Esophagus squamous epithelium (tissue), 5 donors: ENCODE measurements around the gene ANKH. TPM values are rescaled to one million over a fixed set of nuclear protein-coding genes. Genes with fewer than 3 reads are reported as not detected.
A peak's percentile ranks its signal among the peaks of the same experiment; 100 is the strongest.

Source experiments
- DNase-seq: peaks from one replicate; lab custom pipeline; 2025; lab: John Stamatoyannopoulos, UW
- H3K27ac ChIP-seq, 4 donors: fragments of 200-600 bp; sonication (generic); one replicate each; pipeline ENCODE4 v1.5.1; 2016 to 2019; ENCODE audit warnings: mild to moderate bottlenecking in 1 of 4
- H3K27me3 ChIP-seq, 4 donors: fragments of 200-600 bp; sonication (generic); 1 replicate in 3 of 4; 2 replicates in 1 of 4; pipeline versions ENCODE4 v1.5.1 to v1.6.0; 2017 to 2021; ENCODE audit warnings: antibody characterized with exemption in 1 of 4
- H3K36me3 ChIP-seq, 3 donors: fragments of 200-600 bp; sonication (generic); one replicate each; pipeline ENCODE4 v1.5.1; 2016 to 2019
- H3K4me1 ChIP-seq, 3 donors: fragments of 200-600 bp; sonication (generic); one replicate each; pipeline ENCODE4 v1.5.1; 2017 to 2019
- H3K4me3 ChIP-seq, 4 donors: fragments of 200-600 bp; sonication (generic); 1 replicate in 3 of 4; 2 replicates in 1 of 4; pipeline ENCODE4 v1.5.1; 2016 to 2019; ENCODE audit warnings: mild to moderate bottlenecking in 2 of 4, moderate library complexity in 1 of 4
- H3K9me3 ChIP-seq, 3 donors: fragments of 200-600 bp; sonication (generic); one replicate each; pipeline ENCODE4 v1.5.1; 2016 to 2019
- POLR2A ChIP-seq, 4 donors: fragments of 450-650 bp; IDR thresholded peaks; one replicate each; pipeline ENCODE4 v1.6.1; 2017; ENCODE audit warnings: antibody characterized with exemption in 4 of 4, mild to moderate bottlenecking in 4 of 4, moderate library complexity in 3 of 4
- WGBS, 2 donors: methylation state at CpG; one replicate each; pipeline ENCODE4 v1.1.5; 2018; 5-methylcytosine and 5-hydroxymethylcytosine counted together
- intact Hi-C: fragments of 100-400 bp; cut with DNase I; formaldehyde crosslinking; loops from one replicate; pipeline ENCODE4 v1.15.0; 2022
- total RNA-seq, 4 donors: library from RNA; depleted of rRNA; stranded (reverse); fragments of >200 nt; gene quantifications; one replicate each; pipeline ENCODE4 v1.1.0, GENCODE V29; 2016
- TF ChIP-seq, protein P1 (sequence below), 6 experiments: fragments of 450-650 bp in 4 of 6; fragments of 200-600 bp in 2 of 6; sonication (generic) in 2 of 6; IDR thresholded peaks; one replicate each; pipeline ENCODE4 v1.5.1; 2016 to 2019; ENCODE audit warnings: antibody characterized with exemption in 6 of 6, mild to moderate bottlenecking in 4 of 6, moderate library complexity in 4 of 6
- donor health status: DM: yes; HTN: yes; CAD: no.

The ANKH gene
- total RNA-seq, 4 donors from 2014 or later = 10.0 to 38.0 (median 16.7) TPM

DNA sequence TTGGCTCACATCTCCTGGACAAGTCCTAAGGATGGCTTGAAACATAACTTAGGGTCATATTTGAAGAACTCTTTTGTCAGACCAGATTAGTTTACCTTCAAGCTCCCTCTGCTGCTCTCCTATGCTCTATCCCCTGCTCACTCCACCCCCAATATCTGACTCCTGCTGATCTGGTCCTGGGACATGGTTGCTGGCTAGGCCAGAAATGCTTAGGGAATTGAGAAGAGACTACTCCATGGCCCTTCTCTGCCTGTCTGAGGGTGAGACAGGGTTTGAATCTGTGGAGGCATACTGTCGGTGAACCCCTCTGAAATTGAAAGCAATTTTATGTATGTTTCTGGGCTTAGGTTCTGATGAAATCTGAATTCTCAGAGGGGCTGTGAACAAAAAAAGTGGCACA is 203.8 kb downstream of the ANKH start:
- Histone ChIP-seq H3K27me3 (no peaks in the 10 kb centered on the region), H3K4me3 (no peak overlapping the region), H3K4me1 (peaks cover 44 to 88% (median 55%) of the 10 kb centered on the region in 3 donors), H3K9me3 (no peaks in the 10 kb centered on the region), H3K36me3 (peaks cover 0 to 7% (median 0%) of the 10 kb centered on the region in 3 donors), H3K27ac (peak overlapping the region in 1 of 4 donors; percentile 30)
- no peak for DNase-seq
- TF ChIP-seq, protein P1, sequence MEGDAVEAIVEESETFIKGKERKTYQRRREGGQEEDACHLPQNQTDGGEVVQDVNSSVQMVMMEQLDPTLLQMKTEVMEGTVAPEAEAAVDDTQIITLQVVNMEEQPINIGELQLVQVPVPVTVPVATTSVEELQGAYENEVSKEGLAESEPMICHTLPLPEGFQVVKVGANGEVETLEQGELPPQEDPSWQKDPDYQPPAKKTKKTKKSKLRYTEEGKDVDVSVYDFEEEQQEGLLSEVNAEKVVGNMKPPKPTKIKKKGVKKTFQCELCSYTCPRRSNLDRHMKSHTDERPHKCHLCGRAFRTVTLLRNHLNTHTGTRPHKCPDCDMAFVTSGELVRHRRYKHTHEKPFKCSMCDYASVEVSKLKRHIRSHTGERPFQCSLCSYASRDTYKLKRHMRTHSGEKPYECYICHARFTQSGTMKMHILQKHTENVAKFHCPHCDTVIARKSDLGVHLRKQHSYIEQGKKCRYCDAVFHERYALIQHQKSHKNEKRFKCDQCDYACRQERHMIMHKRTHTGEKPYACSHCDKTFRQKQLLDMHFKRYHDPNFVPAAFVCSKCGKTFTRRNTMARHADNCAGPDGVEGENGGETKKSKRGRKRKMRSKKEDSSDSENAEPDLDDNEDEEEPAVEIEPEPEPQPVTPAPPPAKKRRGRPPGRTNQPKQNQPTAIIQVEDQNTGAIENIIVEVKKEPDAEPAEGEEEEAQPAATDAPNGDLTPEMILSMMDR (IDR thresholded peaks at IDR 0.05) = no peak
- intact Hi-C loops = no loop called here
- 60 to 67% methylated on average over 1 of the region's 1 CpG for WGBS, 2 donors

DNA sequence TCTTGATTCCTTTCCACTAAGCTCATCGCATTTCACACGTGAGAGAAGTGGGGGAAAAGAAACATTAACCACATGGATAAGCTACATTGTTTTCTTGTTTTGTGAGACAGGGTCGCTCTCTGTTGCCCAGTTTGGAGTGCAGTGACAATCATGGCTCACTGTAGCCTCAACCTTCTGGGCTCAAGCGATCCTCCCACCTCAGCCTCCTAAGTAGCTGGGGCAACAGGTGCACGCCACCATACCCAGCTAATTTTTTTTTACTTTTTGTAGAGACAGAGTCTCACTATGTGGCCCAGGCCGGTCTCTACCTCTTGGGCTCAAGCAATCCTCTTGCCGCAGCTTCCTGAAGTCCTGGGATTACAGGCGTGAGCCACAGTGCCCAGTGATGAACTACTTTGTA is 204.3 kb downstream of the ANKH start:
- WGBS, 2 donors = 82 to 83% methylated on average over 7 to 8 of the region's 8 CpGs
- peaks cover 0 to 7% (median 0%) of the 10 kb centered on the region in 3 donors for H3K36me3 ChIP-seq
- intact Hi-C loops = no loop called here
- H3K9me3 ChIP-seq = no peaks in the 10 kb centered on the region
- H3K27ac ChIP-seq = no peak overlapping the region
- peaks cover 39 to 88% (median 52%) of the 10 kb centered on the region in 3 donors for H3K4me1 ChIP-seq
- H3K27me3 ChIP-seq = no peaks in the 10 kb centered on the region
- DNase-seq = no peak
- H3K4me3 ChIP-seq = no peak overlapping the region
- TF ChIP-seq POLR2A (IDR thresholded peaks at IDR 0.05) = no peak
- TF ChIP-seq, protein P1 (IDR thresholded peaks at IDR 0.05) = no peak

DNA sequence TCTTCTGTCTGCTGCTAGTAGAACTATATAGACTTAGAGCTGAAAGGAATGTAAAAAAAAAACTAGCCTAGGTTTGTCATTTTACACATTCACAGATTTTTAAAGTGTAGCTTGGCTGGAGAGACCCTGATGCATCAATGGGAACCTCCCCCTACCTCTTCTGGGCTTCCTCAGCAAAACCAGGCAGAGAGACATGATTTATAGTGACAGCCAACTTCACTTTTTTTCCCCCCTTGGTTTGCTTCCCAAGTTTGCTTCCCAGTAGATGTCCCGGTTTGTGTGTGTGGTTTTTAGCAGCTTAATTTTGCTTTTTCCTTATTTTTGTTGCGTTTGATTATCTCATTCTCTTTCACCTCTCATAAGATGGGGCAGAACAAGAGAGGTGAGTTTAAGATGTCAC is 205.2 kb downstream of the ANKH start:
- Histone ChIP-seq H3K4me1 (peaks cover 31 to 88% (median 43%) of the 10 kb centered on the region in 3 donors), H3K4me3 (peak overlapping the region in 2 of 4 donors; percentile 82 to 93)
- DNase-seq = no peak

DNA sequence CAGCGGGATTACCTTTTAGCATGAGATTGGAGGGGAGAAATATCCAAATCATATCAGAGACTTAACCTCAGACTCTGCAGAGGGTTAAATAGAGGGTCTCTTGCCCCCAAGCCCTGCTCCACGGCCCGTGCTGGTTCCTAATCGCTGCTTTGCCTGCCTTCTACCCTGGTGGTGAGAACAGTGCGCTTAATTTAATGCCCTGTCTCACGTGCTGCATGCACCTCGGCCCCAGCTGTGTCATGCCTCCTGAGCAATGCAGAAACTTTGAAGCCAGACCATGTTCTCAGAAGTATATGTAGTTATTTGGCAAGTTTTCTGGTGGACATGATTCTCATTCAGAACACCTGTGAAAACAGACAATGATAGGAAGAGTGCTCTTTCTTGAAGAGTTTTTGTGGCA is 205.6 kb downstream of the ANKH start:
- Histone ChIP-seq H3K9me3 (no peaks in the 10 kb centered on the region), H3K4me1 (peaks cover 30 to 88% (median 43%) of the 10 kb centered on the region in 3 donors), H3K27me3 (no peaks in the 10 kb centered on the region), H3K27ac (peak overlapping the region in 3 of 4 donors; percentile 96 to 99 (median 98)), H3K36me3 (peaks cover 0 to 7% (median 0%) of the 10 kb centered on the region in 3 donors), H3K4me3 (peak overlapping the region in 3 of 4 donors; percentile 78 to 93 (median 82))
- no peak for DNase-seq
- intact Hi-C loops = no loop called here
- 15 to 41% methylated on average over 4 of the region's 7 CpGs for WGBS, 2 donors
- TF ChIP-seq POLR2A (IDR thresholded peaks at IDR 0.05) = no peak
- TF ChIP-seq, protein P1 (IDR thresholded peaks at IDR 0.05) = peak in 4 of 6 experiments; percentile 18 to 63 (median 44)

More for the DNA sequence above, 205.2 kb downstream of the ANKH start:
- intact Hi-C loops = no loop called here
- 16 to 28% methylated on average over 2 of the region's 2 CpGs for WGBS, 2 donors
- Histone ChIP-seq H3K27ac (peak overlapping the region in 2 of 4 donors; percentile 98 to 99), H3K9me3 (no peaks in the 10 kb centered on the region), H3K36me3 (peaks cover 0 to 7% (median 0%) of the 10 kb centered on the region in 3 donors), H3K27me3 (no peaks in the 10 kb centered on the region)
- TF ChIP-seq, protein P1 (IDR thresholded peaks at IDR 0.05) = no peak
- no peak for TF ChIP-seq POLR2A (IDR thresholded peaks at IDR 0.05)

DNA sequence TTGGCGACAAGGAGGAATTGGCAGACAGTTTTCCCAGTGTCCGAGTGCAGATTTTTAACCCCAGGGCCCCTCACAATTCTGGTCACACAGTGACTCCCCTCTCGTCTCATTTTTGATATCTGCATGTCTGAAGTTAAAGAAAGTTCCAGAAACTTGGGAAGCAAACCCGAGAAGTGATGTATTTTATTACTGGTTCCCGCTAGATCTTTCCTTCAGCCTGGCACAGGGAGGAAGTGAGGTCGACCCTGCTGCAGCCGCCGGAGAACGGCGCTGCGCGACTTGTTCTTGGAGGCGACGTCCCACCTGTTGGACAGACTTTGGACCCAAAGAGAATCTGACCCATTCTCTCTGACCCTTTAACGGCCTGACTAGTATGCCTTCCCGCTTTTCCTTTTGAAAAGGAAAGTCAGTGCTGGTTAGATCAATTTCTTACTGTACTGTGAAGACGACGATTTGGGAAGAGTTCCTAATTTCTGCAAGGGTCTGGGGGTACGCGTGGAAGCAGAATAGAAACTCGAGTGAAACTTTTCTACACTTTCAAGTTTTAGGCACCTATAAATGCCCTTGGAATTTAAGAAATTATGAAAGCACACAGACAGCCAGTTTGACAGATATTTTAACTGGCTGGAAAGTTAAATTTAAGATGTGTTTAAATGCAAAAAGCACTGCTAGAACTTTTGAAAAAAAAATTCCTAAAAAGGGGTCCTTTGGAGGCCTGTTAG is 206.3 kb downstream of the ANKH start:
- H3K36me3 ChIP-seq = peaks cover 0 to 7% (median 0%) of the 10 kb centered on the region in 3 donors
- DNase-seq = no peak
- H3K27ac ChIP-seq = peak overlapping the region; percentile 91 to 99 (median 97)
- H3K27me3 ChIP-seq = no peaks in the 10 kb centered on the region
- intact Hi-C loops = no loop called here
- H3K4me3 ChIP-seq = peak overlapping the region; percentile 68 to 93 (median 80)
- 1% methylated on average over 17 of the region's 21 CpGs for WGBS, 2 donors
- H3K4me1 ChIP-seq = peaks cover 35 to 88% (median 44%) of the 10 kb centered on the region in 3 donors
- no peak for TF ChIP-seq POLR2A (IDR thresholded peaks at IDR 0.05)
- TF ChIP-seq, protein P1 (IDR thresholded peaks at IDR 0.05) = no peak
- H3K9me3 ChIP-seq = no peaks in the 10 kb centered on the region
